Cardiac septum (tissue), 1 donor: ENCODE results near the gene NDUFB2. TPM values are rescaled to one million over a fixed set of nuclear protein-coding genes. Genes with fewer than 3 reads are reported as not detected.
"Not testable (repeated sequence)": the region's sequence is repeated elsewhere in the genome, so short reads cannot be mapped to it uniquely, and the experiment has no call there.

Experiments used
- DNase-seq: peaks from one replicate; pipeline ENCODE4 v3.0.0-alpha.2; 2020; ENCODE audit warnings: low spot score
- intact Hi-C: fragments of 100-400 bp; cut with DNase I; formaldehyde crosslinking; loops from one replicate; pipeline ENCODE4 v1.14.0; 2022
- total RNA-seq: library from RNA; stranded (reverse); fragmentation: NEBNext Ultra II Directional; extraction: Animal tissue kit (Norgen Biotek cat#: 25700); gene quantifications from one replicate; pipeline ENCODE4 v1.2.1, GENCODE V29; 2021
- donor health status: DM: no; HTN: no; CAD: no.

Gene NDUFB2
- total RNA-seq, 1 donor from 2014 or later = 505 TPM

- no peak for DNase-seq
- intact Hi-C loops = no loop called here
Measured at GRCh38 chr7:140714331-140715040, 18.0 kb downstream of the NDUFB2 start.

DNA sequence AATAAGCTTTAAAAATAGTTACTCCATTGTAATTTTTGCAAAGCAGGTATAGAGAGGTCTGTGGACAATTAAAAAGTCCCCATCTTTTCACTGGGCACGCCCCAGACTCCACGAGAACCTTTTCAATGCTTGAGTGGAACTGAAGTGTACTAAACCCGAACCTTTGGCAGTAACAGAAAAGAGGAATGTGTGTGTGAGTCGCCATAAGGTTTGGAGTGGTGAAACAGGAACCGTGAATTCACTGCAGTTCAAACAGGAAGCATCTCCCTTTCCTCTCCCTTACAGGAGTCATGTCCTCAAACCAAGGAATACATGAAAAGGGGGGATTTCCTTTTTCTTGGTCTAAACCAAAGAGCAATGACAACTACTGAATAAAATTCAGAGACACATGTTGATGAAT is 23.2 kb downstream of the NDUFB2 start:
- no peak for DNase-seq
- intact Hi-C loops = no loop called here

- intact Hi-C loops = no loop called here
- no peak for DNase-seq
Measured at GRCh38 chr7:140722254-140722653, 25.7 kb downstream of the NDUFB2 start.

- DNase-seq = no peak
- intact Hi-C loops = no loop called here
Measured at GRCh38 chr7:140723006-140723405, 26.5 kb downstream of the NDUFB2 start.

- intact Hi-C loops = no loop called here
- no peak for DNase-seq
Measured at GRCh38 chr7:140723574-140723973, 27.1 kb downstream of the NDUFB2 start.

- intact Hi-C loops = no loop called here
- no peak for DNase-seq
Measured at GRCh38 chr7:140724706-140725105, 28.2 kb downstream of the NDUFB2 start.

DNA sequence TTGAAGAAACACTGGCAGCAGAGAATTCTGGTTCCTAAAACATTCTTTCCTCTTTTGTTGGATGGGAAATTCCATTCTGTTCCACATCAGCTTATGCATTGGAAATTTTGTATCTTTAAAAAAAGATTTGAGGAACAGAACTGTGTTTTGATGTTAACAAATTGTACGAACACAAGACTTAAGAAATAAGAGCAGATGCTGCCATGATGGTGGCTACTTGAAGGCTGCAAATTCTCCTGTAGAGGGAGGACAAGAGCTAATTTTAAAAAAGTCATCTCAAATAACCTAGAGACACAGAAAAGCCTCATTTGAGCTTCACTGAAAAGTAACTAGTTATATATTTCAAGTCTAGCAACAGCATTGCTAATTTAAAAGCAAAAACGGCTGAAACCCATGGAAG is 29.8 kb downstream of the NDUFB2 start:
- intact Hi-C loops = no loop called here
- no peak for DNase-seq

DNA sequence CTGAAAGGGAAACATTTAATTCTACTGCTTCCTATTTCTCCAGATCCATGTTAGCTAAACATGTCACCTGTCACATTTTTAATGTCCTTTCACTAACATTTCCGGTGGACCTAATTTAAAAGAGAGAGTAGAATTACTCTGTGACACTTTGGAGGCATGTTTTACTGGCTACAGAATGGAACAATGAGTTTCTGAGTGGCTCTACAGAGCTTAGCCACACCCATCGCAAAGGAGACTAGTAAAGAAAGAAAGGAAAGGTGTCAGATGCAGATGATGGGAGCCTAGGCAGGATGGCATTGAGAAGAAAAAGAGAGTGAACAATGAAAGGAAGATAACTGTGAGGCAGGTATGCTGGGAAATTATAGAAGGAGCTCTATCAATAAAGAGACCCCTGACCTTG is 35.9 kb downstream of the NDUFB2 start:
- intact Hi-C loops = no loop called here
- no peak for DNase-seq

GRCh38 chr7:140734096-140734495 is 37.6 kb downstream of the NDUFB2 start:
- intact Hi-C loops = no loop called here
- DNase-seq = no peak

DNA sequence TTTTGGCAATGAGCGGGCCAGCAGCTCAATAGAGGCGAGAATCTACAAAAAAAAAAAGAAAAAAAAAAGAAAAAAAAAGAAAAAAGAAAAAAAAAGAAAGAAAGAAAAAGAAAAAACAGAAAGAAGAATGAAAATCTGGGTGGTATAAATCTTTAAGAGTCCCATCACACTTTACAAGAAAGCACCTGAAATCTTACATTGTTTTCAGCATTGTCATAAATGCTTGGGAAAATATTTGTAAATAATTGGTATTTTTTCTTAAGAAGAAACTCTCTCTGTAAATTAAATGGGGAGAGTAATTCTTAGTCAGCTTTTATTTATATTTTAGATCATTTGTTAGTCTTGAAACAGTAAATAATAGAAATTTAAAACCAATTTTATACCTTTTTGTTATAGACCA is 38.2 kb downstream of the NDUFB2 start:
- intact Hi-C loops = no loop called here

GRCh38 chr7:140738280-140738679 is 41.8 kb downstream of the NDUFB2 start:
- DNase-seq = no peak
- intact Hi-C loops = no loop called here

More for the DNA sequence above, 38.2 kb downstream of the NDUFB2 start:
- no peak for DNase-seq

- DNase-seq, intact Hi-C loops: not testable (repeated sequence)
Measured at GRCh38 chr7:140743255-140743654, 46.7 kb downstream of the NDUFB2 start.

DNA sequence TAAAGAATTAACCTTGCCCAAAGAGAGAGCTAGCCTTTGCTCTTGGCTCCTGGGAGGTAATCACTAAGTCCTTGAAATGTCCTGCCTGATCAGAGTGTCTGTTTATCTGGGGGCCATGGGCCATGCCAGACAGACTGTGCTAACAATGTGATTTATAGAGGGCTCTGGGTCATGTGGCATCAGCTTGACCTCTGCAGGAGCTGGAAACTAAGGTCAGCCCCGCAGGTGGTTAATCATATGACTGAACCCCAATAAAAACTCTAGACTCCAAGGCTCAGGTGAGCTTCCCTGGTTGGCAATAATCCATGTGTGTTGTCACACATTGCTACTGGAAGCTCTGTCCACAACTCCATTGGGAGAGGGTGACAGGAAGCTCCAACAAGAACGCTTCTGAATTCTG is 47.5 kb downstream of the NDUFB2 start:
- intact Hi-C loops = no loop called here
- no peak for DNase-seq

DNA sequence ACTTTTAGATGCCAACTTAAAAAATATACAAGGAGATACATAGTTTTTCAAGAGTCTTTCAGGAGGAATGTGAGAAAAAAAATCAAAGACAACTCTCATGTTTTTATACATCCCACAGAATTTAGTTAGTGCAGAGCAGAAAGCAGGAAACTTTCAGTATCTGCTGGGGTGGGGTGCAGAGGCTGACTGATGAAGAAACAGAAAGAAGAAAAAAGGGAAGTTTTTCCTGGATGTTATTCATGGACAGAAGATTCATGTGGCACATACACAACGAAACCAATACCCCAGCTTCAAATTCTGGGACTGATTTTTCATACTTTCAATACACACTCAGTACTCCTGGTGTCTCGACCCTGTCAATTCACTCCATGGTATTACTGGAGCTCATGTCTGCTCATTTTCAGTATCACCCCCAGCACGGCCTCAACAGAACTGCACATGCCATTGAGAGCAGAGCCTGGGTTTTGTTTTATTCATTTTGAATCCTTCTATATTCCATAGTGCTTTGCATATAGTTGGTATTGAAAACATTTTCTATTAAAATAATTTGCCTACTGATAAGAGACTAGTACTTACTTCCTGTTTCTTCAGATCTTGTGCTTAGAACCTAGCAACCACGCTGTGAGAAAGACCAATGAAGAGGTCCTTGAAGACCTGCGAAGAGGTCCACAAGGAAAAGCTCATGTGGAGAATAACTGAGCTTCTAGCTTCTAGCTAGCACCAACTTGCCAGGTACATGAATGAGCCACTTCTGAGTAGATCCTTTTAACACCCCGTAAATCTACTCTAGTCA is 49.0 kb downstream of the NDUFB2 start:
- intact Hi-C loops = no loop called here

GRCh38 chr7:140746751-140747150 is 50.2 kb downstream of the NDUFB2 start:
- DNase-seq = no peak
- intact Hi-C loops = no loop called here

More for the DNA sequence above, 49.0 kb downstream of the NDUFB2 start:
- DNase-seq = no peak

GRCh38 chr7:140752533-140752932 is 56.0 kb downstream of the NDUFB2 start:
- intact Hi-C loops = no loop called here
- no peak for DNase-seq

DNA sequence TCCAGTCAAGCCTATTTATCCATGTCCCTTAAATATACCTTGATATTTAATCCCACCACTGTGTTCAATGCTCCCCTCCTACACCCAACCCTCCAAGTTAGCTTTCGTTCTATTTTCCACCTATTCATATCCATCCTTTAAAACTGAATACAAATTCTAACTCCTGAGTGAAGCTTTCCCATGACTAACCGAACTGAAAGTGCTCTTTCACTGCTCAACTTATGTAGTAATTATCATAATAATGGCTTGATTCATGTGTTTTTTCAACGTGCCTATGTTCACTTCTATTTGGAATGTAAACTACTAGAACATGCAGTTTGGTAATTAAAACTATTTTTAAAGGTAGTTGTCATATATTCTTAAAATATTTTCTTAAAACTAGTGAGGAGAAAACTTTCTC is 58.0 kb downstream of the NDUFB2 start:
- intact Hi-C loops = no loop called here
- DNase-seq = no peak
